ENCODE data around the gene UBE2F.
"Not testable (repeated sequence)": the region's sequence is repeated elsewhere in the genome, so short reads cannot be mapped to it uniquely, and the experiment has no call there.

Gene UBE2F

DNA sequence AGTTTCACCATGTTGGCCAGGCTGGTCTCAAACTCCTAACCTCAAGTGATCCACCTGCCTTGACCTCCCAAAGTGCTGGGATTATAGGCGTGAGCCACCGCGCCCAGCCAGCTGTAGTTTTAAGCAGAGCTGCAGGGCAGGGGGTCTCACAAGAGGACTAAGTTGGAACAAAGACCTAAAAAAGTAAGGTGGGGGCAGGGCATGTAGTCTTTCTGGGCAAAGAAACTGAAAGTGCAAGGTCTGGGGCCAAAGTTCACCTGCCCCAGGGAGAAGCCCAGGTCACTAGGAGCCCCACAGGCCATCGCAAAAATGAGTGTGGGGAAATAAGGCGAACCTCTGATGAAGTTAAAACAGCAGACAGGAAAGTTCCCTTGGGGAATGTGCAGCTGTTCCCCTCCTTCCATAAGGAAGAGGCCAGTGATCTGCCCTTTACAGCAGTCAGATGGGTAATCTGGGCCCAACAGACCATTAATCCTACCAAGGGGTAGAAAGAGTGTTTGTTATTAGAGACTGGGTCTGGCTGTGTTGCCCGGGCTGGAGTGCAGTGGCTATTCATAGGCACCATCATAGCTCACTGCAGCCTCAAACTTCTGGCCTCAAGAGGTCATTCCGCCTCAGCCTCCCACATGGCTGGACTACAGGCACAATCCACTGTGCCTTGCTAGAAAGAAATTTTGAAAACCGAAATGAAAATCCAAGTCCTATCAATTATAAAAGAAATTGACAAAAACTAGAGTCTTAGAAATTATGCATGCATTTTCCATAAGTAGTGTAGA is 96.8 kb downstream of the UBE2F start:
- POLR2A ChIA-PET, result no interaction called here
- TF ChIP-seq CTBP1 (IDR thresholded peaks at IDR 0.05; ENCODE audit: borderline replicate concordance), result no peak
- TF ChIP-seq FOXM1 (IDR thresholded peaks at IDR 0.05; ENCODE audit: borderline replicate concordance), result no peak
- no peak for TF ChIP-seq LEF1 (IDR thresholded peaks at IDR 0.05; ENCODE audit: borderline replicate concordance)
- TF ChIP-seq ELF4 (IDR thresholded peaks at IDR 0.05), result no peak
- no peak for TF ChIP-seq BHLHE40 (IDR thresholded peaks at IDR 0.05; ENCODE audit: borderline replicate concordance)
- TF ChIP-seq SP1 (IDR thresholded peaks at IDR 0.05), result no peak
- TF ChIP-seq, protein P1, sequence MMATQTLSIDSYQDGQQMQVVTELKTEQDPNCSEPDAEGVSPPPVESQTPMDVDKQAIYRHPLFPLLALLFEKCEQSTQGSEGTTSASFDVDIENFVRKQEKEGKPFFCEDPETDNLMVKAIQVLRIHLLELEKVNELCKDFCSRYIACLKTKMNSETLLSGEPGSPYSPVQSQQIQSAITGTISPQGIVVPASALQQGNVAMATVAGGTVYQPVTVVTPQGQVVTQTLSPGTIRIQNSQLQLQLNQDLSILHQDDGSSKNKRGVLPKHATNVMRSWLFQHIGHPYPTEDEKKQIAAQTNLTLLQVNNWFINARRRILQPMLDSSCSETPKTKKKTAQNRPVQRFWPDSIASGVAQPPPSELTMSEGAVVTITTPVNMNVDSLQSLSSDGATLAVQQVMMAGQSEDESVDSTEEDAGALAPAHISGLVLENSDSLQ (IDR thresholded peaks at IDR 0.05), result no peak
- no peak for TF ChIP-seq TARDBP (IDR thresholded peaks at IDR 0.05)
- no peak for TF ChIP-seq SUZ12 (IDR thresholded peaks at IDR 0.05)
- TF ChIP-seq NFRKB (IDR thresholded peaks at IDR 0.05), result no peak
- no peak for TF ChIP-seq ZNF384 (IDR thresholded peaks at IDR 0.05)
- TF ChIP-seq FOXA1 (IDR thresholded peaks at IDR 0.05), result no peak
- no peak for DNase-seq (ENCODE audit: extremely low spot score)
- CTCF ChIA-PET, result no interaction called here

DNA sequence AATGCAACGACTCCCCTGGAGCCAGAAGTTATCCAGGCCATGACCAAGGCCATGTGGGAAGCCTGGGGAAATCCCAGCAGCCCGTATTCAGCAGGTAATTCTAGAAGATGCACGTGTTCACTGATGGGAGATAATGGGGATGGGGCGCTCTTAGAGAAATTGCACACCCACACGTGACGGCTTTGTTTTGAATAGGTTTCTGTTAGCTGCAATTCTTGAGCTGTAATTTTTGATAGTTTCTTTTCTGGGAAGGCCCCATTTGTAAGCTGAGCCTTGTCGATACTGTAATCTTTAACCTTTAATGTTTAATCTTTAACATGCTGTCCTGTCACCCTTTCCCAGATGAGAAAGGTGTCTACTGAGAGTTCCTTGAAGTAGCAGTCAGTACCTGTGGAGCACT is 97.6 kb downstream of the UBE2F start:
- ChIA-PET POLR2A (no interaction called here), CTCF (no interaction called here)
- no peak for DNase-seq (ENCODE audit: extremely low spot score)
- TF ChIP-seq HDGF (IDR thresholded peaks at IDR 0.05; ENCODE audit: borderline replicate concordance) (no peak), FOXM1 (IDR thresholded peaks at IDR 0.05; ENCODE audit: borderline replicate concordance) (no peak), CTBP1 (IDR thresholded peaks at IDR 0.05; ENCODE audit: borderline replicate concordance) (no peak), LEF1 (IDR thresholded peaks at IDR 0.05; ENCODE audit: borderline replicate concordance) (no peak), ARNT (IDR thresholded peaks at IDR 0.05) (no peak), NFRKB (IDR thresholded peaks at IDR 0.05) (no peak), ELF4 (IDR thresholded peaks at IDR 0.05) (no peak), SUZ12 (IDR thresholded peaks at IDR 0.05) (no peak), ZNF384 (IDR thresholded peaks at IDR 0.05) (no peak), L3MBTL2 (conservative IDR thresholded peaks at IDR 0.05) (no peak), FOXA1 (IDR thresholded peaks at IDR 0.05) (no peak), FOXK2 (IDR thresholded peaks at IDR 0.05) (no peak), TARDBP (IDR thresholded peaks at IDR 0.05) (no peak), SP1 (IDR thresholded peaks at IDR 0.05) (no peak), BHLHE40 (IDR thresholded peaks at IDR 0.05; ENCODE audit: borderline replicate concordance) (no peak)
- TF ChIP-seq, protein P1 (IDR thresholded peaks at IDR 0.05), result no peak

DNA sequence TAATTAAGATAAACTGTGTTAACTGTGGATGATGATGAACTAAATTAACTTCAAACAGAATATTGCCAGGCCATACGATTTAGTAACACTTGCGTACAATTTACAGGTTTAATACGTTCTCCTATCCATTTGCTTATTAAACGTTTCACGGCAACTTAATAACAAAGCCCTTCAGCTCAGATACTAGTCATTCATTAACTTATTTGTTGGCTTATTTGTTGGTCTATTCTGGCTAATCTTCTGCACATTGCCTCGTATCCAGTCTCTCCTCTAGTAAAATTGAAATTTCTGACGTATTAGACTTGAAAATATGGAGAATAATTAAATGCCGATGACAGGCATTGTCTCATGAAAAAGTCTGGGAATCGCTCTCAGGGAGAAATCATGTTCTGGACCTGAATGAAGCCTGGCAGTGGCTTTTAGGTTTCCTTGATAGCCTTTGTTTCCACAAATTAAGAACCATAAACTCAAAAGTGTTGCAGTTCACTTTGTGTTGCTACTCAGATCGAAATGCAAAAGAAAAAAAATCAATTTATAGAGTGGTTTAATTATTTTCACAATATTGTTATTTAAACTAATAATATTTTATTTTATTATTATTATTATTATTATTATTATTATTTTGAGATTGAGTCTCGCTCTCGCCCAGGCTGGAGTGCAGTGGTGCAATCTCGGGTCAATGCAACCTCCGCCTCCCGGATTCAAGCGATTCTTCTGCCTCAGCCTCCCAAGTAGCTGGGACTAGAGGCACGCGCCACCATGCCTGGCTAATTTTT is 98.4 kb downstream of the UBE2F start:
- ChIA-PET CTCF (no interaction called here), POLR2A (no interaction called here)
- no peak for TF ChIP-seq HDGF (IDR thresholded peaks at IDR 0.05; ENCODE audit: borderline replicate concordance)
- no peak for TF ChIP-seq FOXA1 (IDR thresholded peaks at IDR 0.05)
- TF ChIP-seq NFRKB (IDR thresholded peaks at IDR 0.05), result no peak
- TF ChIP-seq LEF1 (IDR thresholded peaks at IDR 0.05; ENCODE audit: borderline replicate concordance), result no peak
- TF ChIP-seq TARDBP (IDR thresholded peaks at IDR 0.05), result no peak
- TF ChIP-seq ZNF384 (IDR thresholded peaks at IDR 0.05), result no peak
- TF ChIP-seq SUZ12 (IDR thresholded peaks at IDR 0.05), result no peak
- TF ChIP-seq CTBP1 (IDR thresholded peaks at IDR 0.05; ENCODE audit: borderline replicate concordance), result no peak
- TF ChIP-seq, protein P1 (IDR thresholded peaks at IDR 0.05), result no peak
- no peak for TF ChIP-seq ELF4 (IDR thresholded peaks at IDR 0.05)
- TF ChIP-seq ARNT (IDR thresholded peaks at IDR 0.05), result no peak
- no peak for TF ChIP-seq SP1 (IDR thresholded peaks at IDR 0.05)
- TF ChIP-seq FOXK2 (IDR thresholded peaks at IDR 0.05), result no peak
- TF ChIP-seq BHLHE40 (IDR thresholded peaks at IDR 0.05; ENCODE audit: borderline replicate concordance), result no peak
- TF ChIP-seq FOXM1 (IDR thresholded peaks at IDR 0.05; ENCODE audit: borderline replicate concordance), result no peak
- no peak for TF ChIP-seq L3MBTL2 (conservative IDR thresholded peaks at IDR 0.05)
- DNase-seq (ENCODE audit: extremely low spot score), result no peak

DNA sequence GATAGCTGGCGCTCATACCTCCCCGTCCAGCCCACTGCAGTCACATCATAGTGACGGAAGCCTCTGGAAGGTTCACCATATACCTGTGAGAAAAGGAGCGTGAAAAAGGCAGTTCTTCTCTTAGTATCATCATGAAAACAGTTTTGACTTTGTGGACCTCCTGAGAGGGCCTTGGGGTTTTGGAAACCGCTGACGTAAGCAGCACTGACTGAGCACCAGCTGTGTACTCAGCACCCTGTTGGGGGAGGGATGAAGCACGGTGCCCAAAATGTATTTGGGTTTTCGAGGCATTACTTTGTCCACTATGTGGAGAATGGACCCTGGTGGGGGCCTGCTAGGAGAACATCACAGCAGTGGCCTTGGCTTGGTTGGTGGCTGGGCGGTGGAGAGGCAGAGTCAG is 99.4 kb downstream of the UBE2F start:
- TF ChIP-seq SUZ12 (IDR thresholded peaks at IDR 0.05) (no peak), ZNF384 (IDR thresholded peaks at IDR 0.05) (no peak), LEF1 (IDR thresholded peaks at IDR 0.05; ENCODE audit: borderline replicate concordance) (no peak), BHLHE40 (IDR thresholded peaks at IDR 0.05; ENCODE audit: borderline replicate concordance) (no peak), HDGF (IDR thresholded peaks at IDR 0.05; ENCODE audit: borderline replicate concordance) (no peak)
- DNase-seq (ENCODE audit: extremely low spot score), result no peak
- ChIA-PET CTCF (no interaction called here), POLR2A (no interaction called here)

DNA sequence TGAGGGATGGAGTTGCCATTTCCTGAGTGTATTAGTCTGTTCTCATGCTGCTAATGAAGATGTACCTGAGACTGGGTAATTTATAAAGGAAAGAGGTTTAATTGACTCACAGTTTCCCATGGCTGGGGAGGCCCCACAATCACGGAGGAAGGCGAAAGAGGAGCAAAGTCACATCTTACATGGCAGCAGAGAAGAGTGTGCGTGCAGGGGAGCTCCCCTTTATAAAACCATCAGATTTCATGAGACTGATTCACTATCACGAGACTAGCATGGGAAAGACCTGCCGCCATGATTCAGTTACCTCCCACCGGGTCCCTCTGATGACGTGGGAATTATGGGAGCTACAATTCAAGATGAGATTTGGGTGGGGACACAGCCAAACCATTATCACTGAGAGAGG is 99.9 kb downstream of the UBE2F start:
- CTCF ChIA-PET; DNase-seq (ENCODE audit: extremely low spot score); POLR2A ChIA-PET: not testable (repeated sequence)

DNA sequence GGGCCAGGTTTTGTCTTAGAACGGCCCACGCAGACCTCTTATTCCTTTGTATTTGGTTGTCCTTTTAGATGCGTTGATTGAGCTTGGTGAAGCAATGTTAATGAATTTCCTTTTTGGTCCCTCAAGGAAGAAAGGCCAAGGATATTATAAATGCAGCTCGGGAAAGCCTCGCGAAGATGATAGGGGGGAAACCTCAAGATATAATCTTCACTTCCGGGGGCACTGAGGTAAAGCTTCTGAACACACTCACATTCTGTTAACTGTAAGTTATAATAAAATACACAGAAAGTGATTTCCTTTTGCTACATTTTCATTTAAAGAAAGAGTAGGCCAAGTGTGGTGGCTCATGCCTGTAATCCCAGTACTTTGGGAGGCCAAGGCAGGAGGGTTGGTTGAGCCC is 101.1 kb downstream of the UBE2F start:
- no peak for DNase-seq (ENCODE audit: extremely low spot score)
- no peak for TF ChIP-seq ELF4 (IDR thresholded peaks at IDR 0.05)
- no peak for TF ChIP-seq LEF1 (IDR thresholded peaks at IDR 0.05; ENCODE audit: borderline replicate concordance)
- TF ChIP-seq SUZ12 (IDR thresholded peaks at IDR 0.05), result no peak
- no peak for TF ChIP-seq HDGF (IDR thresholded peaks at IDR 0.05; ENCODE audit: borderline replicate concordance)
- no peak for TF ChIP-seq ARNT (IDR thresholded peaks at IDR 0.05)
- no peak for TF ChIP-seq FOXK2 (IDR thresholded peaks at IDR 0.05)
- TF ChIP-seq CTBP1 (IDR thresholded peaks at IDR 0.05; ENCODE audit: borderline replicate concordance), result no peak
- no peak for TF ChIP-seq SP1 (IDR thresholded peaks at IDR 0.05)
- TF ChIP-seq NFRKB (IDR thresholded peaks at IDR 0.05), result no peak
- no peak for TF ChIP-seq FOXA1 (IDR thresholded peaks at IDR 0.05)
- TF ChIP-seq, protein P1 (IDR thresholded peaks at IDR 0.05), result no peak
- TF ChIP-seq TARDBP (IDR thresholded peaks at IDR 0.05), result no peak
- no peak for TF ChIP-seq ZNF384 (IDR thresholded peaks at IDR 0.05)
- no peak for TF ChIP-seq L3MBTL2 (conservative IDR thresholded peaks at IDR 0.05)
- no peak for TF ChIP-seq FOXM1 (IDR thresholded peaks at IDR 0.05; ENCODE audit: borderline replicate concordance)
- no peak for TF ChIP-seq BHLHE40 (IDR thresholded peaks at IDR 0.05; ENCODE audit: borderline replicate concordance)
- ChIA-PET POLR2A (no interaction called here), CTCF (no interaction called here)
